Measurements from ENCODE around the gene BOC.
A peak's percentile ranks its signal among the peaks of the same experiment; 100 is the strongest.

Gene BOC

DNA sequence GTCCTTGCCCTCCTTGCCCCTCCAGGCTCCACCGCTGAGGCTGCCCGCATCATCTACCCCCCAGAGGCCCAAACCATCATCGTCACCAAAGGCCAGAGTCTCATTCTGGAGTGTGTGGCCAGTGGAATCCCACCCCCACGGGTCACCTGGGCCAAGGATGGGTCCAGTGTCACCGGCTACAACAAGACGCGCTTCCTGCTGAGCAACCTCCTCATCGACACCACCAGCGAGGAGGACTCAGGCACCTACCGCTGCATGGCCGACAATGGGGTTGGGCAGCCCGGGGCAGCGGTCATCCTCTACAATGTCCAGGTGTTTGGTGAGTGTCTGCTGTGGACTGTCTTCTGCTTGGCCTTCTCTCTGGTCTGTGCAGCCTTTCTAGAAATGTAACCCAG is 61.0 kb downstream of the BOC start:
- DNase-seq: no peak

DNA sequence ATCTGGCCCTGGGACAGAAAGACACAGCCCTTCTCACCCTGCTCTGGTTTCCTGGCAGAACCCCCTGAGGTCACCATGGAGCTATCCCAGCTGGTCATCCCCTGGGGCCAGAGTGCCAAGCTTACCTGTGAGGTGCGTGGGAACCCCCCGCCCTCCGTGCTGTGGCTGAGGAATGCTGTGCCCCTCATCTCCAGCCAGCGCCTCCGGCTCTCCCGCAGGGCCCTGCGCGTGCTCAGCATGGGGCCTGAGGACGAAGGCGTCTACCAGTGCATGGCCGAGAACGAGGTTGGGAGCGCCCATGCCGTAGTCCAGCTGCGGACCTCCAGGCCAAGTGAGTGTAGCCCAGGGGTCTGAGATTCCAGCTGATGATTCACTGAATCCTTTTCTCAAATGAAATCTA is 61.7 kb downstream of the BOC start:
- no peak for DNase-seq

DNA sequence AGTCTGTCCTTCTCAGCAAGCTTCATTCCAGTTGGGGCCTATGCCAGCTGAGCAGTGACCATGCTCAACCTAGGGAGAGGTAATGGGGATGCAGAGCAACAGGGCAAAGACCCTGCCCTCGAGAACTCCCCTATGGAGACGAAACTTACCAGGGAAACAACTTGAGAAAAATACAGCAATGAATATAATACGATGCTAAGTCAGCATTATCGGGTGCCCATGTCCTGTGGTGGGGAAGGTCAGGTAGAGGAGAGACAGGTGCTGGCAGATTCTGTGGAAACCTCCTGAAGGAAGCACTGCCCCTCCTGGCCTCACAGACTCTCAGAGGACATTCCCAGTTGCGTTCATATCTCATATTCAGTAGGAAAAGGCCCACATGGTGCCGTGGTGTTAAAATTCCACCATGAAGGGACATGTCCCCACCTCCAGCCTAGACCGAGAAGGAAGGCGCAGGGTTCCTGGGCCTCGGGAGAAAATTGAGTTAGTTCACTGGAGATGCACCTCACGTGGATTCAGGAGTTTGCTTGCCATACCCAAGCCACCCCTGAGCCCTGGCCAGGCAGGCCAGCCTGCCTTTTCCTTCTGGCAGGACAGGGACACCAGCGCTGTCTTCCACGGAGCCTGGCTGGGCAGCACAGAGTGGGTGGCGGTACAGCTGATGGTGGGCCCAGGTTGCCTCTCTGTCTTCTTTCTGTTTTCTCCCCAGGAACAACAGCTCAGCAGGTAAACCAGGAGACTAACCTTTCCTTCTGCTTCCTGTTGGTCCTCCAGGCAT is 62.4 kb downstream of the BOC start:
- DNase-seq: no peak

DNA sequence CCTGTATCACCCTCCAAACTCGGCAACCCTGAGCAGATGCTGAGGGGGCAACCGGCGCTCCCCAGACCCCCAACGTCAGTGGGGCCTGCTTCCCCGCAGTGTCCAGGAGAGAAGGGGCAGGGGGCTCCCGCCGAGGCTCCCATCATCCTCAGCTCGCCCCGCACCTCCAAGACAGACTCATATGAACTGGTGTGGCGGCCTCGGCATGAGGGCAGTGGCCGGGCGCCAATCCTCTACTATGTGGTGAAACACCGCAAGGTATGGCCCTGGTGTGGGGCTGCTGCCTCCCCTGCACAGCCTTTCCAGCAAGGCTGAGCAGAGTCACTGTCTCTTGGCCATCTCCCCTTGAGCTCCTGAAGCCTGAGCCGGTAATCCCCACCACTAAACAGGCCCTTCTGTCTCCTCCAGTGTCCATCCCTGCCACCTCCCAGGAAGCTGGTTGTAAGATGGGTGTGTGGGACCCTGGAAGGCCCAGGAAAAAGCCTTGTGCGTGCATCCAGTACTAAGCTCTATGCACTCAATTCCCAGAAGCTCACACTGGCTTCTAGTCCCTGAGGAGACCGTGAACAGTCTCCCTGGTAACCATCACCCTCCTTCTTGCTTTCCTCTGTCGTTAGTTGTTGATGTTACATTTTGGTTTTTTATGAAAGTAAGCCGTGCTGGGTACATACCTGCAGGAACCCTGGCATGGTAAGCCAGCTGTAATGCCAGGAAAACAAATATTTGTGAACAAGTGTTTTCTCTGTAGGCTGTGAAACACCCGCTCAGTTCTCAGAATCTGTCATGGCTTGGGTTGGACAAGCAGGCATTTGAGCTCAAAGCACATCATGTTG is 63.3 kb downstream of the BOC start:
- no peak for DNase-seq

DNA sequence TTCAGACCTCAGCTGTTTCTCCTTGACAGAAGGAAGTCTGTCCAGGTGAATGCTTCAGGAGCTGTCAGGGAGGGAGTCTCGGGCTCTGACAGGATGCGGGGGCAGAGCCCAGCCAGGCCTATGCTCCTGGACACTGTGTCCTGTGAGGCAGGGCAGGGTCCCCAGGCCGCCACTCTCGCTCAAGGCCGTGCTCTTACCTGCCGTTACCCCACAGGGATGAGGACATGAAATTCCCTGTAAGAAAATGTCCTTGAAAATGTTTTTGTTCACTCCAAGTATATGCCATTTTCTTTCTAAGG is 63.9 kb downstream of the BOC start:
- no peak for DNase-seq

DNA sequence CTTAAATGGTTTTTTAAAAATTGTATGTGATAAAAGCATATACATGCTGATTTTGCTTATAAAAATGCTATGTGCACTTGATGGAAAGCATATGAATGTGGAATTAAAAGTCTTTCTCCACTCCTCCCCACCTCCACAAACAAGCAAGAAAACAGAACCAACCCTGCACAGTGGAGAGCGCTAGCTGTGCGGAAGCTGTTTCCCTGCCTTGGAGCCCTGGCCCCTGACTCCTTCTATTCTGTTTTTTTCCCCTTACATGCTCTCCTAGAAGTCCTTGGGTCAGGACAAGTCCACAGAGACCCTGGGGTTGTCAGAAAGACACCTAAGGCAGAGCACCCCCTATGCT is 64.2 kb downstream of the BOC start:
- DNase-seq: no peak

DNA sequence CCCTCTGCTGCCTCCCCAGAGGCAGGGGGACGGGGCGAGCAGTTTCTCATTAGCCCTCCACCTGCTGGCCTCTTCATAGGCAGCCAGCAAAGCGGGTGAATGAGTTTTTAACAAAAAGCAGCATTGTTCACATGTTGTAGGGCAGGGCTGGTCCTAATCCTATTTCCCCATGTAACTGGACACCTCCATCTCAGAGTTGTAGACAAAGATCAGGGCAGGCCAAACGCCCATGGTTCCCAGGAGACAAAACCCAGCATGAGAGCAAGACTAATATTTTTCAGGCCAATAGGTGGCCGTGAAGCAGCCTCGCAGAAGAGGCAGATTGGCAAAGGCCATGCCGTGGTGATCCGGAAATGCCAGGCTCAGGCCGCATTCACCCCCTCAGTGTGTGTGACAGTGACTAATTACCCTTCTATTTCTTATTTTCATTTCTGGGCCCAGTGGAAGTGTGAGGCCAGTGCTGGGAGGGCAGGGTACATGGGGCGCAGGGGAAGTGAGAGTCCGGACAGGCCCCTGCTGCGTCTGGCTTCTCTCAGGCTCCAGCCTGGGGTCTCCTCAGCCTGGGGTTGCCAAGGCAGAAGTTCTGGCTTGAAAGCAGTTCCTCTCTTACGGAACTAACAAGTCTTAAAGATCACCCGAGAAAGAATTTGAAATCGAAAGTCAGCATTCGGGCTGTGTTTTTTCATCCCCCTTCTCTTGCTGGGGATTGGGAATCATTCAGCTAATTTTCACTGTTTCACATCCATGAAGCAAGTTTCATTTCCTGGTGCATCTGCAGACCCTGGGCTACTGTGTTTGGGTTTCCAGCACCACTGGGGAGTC is 64.8 kb downstream of the BOC start:
- peak in 1 of 2 donors; percentile 46 for DNase-seq

DNA sequence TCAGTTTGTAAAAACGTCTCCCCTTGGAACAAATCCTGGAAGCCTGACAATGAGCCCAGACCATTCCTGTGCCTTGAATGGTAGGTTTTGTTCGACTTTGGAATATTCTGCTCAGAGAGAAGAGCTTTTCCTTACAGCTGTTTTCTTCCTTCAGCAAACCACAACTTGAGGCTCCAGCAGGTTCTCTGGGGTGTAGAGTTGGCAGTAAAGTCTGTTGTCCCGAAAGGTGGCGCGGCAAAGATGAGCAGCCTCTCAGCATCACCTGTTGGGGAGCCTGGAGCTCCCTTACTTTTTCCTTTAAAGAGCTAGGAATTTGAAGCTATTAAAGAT is 65.4 kb downstream of the BOC start:
- DNase-seq: no peak

DNA sequence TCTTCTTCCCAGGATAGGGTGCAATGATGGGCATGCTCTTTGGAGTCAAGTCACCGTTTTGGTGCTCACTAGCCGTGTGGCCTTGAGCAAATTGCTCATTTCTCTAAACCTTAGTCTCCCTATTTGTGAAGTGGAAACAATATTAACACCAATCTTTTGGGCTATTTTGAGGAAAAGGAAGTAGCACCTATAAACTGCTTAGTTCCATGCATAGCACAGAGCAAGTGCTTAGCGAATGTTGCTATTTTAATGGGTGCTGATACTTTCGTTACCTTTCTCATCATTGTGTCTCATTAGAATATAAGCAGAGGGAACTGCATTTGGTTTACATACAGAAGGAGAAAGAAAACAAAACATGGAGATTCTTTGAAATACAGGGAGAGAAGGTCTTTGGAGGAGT is 66.1 kb downstream of the BOC start:
- DNase-seq: no peak

DNA sequence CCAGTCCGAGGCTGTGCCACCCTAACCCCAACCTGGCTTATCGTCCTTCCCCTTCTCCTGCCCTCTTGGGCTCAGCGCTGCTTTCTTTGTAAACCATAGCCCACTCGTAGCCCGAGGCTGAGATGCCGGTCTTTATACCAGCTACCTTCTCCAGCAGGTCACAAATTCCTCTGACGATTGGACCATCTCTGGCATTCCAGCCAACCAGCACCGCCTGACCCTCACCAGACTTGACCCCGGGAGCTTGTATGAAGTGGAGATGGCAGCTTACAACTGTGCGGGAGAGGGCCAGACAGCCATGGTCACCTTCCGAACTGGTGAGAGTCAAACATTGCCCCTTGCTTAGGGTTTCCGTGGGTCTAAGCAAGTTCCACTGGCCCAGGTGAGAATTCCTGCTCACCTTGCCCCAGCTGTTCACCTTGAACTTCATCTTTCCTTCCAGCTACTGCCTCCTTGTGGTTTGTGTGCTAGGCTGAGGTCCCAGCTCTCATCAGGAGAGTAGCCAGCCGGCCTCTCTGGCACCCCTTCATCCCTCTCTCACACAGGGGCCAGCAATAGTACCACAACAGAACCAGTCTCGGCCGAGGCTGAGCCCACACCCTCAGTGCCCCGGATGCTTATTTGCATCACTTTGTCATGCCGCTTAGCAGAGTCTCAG is 66.7 kb downstream of the BOC start:
- DNase-seq: no peak

DNA sequence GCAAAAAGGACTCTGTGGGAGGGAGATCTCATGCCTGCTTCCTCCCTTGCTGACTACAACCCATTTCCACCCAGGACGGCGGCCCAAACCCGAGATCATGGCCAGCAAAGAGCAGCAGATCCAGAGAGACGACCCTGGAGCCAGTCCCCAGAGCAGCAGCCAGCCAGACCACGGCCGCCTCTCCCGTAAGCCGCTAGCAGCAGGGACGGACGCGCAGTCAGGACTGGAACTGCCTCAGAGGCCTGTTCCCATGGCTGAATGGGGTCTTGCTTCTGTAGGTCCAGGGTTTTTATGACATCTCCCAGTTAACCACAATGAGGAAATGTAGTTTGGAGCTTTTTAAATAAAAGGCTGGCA is 67.2 kb downstream of the BOC start:
- no peak for DNase-seq

DNA sequence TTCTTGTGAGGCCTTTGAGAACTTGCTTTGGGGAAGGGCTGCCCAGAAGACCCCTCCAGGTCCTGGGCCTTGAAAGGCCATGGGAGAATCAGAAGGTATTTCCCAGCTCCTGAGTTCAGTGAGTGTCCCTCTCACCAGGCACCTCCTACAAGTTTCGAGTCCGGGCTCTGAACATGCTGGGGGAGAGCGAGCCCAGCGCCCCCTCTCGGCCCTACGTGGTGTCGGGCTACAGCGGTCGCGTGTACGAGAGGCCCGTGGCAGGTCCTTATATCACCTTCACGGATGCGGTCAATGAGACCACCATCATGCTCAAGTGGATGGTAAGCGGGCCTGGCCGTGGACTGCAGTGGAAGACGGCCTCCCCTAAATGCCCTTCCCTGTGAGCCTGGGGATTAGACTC is 68.3 kb downstream of the BOC start:
- no peak for DNase-seq

DNA sequence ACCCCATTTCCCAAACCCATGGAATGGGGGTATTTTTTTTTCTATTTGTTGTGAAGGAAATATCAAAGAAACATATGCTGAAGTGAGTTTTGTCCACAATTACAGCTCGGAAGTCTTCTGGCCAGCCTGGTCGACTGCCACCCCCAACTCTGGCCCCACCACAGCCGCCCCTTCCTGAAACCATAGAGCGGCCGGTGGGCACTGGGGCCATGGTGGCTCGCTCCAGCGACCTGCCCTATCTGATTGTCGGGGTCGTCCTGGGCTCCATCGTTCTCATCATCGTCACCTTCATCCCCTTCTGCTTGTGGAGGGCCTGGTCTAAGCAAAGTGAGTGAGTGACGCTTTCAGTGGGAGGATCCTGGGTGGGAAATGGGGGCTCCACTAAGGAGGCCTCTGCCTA is 71.9 kb downstream of the BOC start:
- DNase-seq: no peak

DNA sequence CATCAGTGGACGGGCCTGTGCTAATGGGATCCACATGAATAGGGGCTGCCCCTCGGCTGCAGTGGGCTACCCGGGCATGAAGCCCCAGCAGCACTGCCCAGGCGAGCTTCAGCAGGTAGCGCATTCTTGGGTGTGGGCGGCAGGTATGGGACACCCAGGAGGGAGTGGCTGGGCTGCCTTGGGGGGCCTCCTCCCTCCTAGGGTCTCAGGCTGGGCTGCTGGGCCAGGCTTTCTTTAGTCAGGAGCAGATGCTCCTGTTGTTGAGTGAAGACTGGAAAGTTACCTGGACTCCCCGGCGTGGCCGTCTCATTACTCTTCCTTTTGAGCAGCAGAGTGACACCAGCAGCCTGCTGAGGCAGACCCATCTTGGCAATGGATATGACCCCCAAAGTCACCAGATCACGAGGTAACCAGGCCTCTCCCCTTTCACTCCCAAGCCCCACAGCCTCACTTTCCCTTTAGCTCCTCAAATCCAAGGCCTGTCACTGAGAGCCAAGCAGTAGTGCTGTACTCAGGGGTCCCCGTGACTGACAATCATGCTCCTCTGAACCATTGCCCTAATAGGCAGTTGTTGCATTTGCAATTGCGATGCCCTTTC is 73.2 kb downstream of the BOC start:
- DNase-seq: no peak

DNA sequence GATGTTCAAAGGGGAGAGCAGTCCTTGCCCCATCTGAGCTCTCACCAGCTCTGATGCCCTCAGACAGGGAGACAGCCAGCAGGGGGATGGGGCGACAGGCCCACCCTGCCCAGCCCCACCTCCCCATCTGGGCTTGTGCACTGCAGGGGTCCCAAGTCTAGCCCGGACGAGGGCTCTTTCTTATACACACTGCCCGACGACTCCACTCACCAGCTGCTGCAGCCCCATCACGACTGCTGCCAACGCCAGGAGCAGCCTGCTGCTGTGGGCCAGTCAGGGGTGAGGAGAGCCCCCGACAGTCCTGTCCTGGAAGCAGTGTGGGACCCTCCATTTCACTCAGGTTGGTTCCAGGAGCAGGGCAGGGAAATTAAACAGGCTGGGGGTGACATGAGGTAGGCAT is 73.9 kb downstream of the BOC start:
- DNase-seq: no peak

DNA sequence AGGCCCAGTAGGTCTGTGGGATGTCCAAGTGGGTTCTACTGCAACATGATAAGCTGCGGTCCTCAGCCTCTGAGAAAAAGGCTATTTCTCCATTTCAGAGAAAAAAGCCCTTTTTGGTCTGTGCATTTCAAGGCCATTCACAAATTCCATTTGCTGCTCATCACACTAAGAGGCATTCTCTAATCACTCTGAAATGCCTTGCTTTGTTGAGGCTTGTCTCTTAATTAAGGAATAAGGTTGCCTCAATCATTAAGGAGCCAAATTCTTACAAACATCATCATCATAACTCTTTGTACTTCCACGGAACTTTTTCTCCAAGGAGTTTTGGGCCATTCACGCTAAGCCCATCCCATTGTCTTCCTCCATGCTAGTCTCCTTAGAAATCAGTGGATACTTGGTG is 74.4 kb downstream of the BOC start:
- no peak for DNase-seq

DNA sequence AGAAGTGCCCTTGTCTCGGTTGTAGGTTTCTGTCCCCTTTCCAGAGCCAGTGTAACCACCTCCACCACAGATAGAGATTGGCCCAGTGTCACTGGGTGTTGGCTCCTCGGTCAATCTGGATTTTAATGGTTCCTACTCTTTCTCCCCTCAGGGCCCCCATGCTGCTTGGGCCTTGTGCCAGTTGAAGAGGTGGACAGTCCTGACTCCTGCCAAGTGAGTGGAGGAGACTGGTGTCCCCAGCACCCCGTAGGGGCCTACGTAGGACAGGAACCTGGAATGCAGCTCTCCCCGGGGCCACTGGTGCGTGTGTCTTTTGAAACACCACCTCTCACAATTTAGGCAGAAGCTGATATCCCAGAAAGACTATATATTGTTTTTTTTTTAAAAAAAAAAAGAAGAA is 75.2 kb downstream of the BOC start:
- DNase-seq: no peak

DNA sequence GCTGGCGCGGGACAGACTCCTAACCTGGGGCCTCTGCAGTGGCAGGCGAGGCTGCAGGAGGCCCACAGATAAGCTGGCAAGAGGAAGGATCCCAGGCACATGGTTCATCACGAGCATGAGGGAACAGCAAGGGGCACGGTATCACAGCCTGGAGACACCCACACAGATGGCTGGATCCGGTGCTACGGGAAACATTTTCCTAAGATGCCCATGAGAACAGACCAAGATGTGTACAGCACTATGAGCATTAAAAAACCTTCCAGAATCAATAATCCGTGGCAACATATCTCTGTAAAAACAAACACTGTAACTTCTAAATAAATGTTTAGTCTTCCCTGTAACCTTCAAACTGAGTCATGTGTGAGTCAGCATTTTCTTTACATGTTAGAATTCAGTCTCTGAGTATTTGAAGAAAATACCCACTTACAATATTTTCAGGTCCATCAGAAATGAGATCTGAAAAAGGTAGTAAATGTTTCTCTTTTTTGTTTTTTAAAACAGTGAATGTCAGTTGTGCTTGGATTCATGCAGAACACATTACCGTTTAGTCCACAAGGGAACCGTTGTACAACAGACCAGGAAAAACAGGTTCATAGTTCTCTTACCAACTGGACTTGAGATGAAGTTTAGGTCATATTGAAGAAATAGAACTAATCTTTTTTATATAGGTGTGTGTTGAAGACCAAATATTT is 75.9 kb downstream of the BOC start:
- no peak for DNase-seq

DNA sequence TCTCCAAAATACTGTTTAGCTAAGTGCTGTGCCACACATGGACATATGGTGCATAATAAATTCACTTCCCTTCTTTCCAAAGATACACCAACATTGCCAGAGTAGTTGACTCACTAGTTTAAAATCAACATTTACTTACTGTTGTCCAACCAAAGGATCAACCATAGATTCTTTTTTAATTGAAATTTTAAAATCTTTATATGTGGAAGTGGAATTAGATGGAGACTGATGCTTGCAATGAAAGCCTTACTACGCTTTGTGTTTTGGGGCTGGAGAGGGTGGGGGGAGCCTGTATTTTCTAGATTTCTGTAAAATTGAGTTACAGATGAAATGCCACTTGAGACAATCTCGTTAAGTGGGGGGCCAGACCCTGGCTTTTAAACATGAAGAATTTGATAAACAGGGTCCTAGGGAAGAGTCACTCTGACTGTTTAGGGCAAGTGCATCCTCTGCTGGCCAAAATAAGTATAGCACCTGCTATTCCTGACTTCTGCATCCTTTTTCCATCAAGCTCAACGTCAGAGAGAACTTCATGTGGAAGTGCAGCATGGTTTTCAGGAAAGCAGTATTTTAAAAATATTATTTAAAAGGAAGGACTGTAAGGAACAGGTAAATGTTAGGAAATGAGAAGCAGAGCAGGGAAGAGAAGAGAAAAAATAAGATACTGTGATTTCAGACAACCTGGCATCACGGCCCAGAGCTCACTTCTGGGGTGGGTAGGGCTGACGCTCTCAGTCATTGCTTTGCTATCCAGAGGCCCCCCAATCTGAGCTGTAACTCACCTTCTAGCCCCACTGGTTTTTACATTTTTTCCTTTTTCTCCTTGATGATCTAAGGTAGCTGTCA is 76.7 kb downstream of the BOC start:
- peak; percentile 42 to 49 for DNase-seq

DNA sequence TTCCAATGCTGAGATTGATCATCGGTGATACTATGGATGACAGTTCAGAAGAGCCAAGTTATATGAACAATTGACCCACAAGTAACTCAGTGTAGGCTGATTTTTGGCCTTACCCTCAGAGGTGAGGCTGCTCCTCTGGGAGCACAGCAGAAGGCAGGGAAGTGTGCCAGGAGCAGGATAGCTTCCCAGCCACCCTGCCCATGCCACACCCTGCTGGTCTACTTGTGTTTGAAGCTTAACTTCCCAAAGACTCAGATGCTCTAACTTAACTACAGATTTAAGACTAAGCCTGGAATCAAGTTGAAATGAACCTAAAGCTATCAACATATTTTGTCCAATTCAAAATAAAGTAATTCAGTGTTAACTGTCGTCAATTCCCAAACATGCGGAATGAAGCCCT is 77.5 kb downstream of the BOC start:
- DNase-seq: no peak

DNA sequence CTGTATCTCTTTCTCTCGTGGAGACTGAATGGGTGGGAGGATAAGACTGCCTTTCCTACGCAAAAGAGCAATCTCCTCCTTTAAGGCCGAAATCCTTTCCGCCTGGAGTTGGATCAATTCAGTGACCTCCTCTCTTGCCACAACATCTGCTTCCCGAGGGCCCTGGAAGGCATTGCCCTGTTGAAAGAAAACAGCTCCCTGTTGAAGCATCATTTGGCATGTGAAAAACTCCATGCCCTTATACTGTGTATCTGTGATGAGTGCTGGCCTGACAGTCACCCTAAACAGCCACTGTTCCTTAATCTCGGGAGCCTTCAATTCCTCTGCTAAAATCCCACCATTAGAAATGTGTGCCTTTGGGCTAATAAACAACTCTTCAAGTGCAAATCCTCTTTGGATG is 80.2 kb downstream of the BOC start:
- no peak for DNase-seq

DNA sequence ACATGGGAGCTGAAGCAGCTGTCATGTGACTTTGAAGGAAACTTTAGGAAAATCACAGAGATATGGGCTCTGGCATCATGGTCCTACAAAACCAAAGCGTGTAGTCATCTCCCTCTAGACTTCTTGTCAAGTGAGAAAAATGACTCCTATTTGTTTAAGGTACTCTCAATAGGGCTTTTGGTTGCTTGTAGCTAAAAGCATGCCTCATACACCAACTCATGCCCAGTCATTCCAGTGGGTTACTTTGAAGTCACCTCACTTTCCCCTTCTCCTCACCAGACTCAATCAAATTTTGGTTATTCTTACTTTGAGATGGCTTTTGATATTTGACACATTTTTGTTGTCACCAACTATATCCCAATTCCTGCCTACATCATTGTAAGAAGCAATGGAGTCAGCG is 81.6 kb downstream of the BOC start:
- DNase-seq: no peak
